WTC11 (cell line): Measurements from ENCODE around the gene IL34.

Source experiments
- ATF3 ChIP-seq: sonication (generic); formaldehyde crosslinking; conservative IDR thresholded peaks from 2 replicates; pipeline ENCODE4 v1.8.1; 2022; ENCODE audit warnings: mild to moderate bottlenecking, missing genetic modification reagents
- CTCF ChIP-seq: fragments of 200-600 bp; IDR thresholded peaks from 2 replicates; pipeline ENCODE4 v1.8.0; 2022; ENCODE audit warnings: antibody characterized with exemption
- FOXJ3 ChIP-seq: sonication (generic); formaldehyde crosslinking; IDR thresholded peaks from 2 replicates; pipeline ENCODE4 v1.9.0; 2021; ENCODE audit warnings: missing genetic modification reagents, mild to moderate bottlenecking, borderline replicate concordance
- KAT7 ChIP-seq: sonication (generic); formaldehyde crosslinking; IDR thresholded peaks from 2 replicates; pipeline ENCODE4 v1.8.1; 2023; ENCODE audit warnings: missing genetic modification reagents, mild to moderate bottlenecking, borderline replicate concordance
- NR3C1 ChIP-seq: sonication (generic); formaldehyde crosslinking; conservative IDR thresholded peaks from 2 replicates; pipeline ENCODE4 v1.8.1; 2023; ENCODE audit warnings: low read depth, mild to moderate bottlenecking, missing genetic modification reagents
- SOX15 ChIP-seq: fragments of 250-450 bp; sonication (Bioruptor Pico); IDR thresholded peaks from 2 replicates; pipeline ENCODE4 v1.9.0; 2021; ENCODE audit warnings: mild to moderate bottlenecking
- SP1 ChIP-seq: sonication (generic); formaldehyde crosslinking; conservative IDR thresholded peaks from 2 replicates; pipeline ENCODE4 v1.8.1; 2022; ENCODE audit warnings: missing genetic modification reagents
- TEAD4 ChIP-seq: sonication (generic); formaldehyde crosslinking; IDR thresholded peaks from 2 replicates; pipeline ENCODE4 v1.8.0; 2022; ENCODE audit warnings: mild to moderate bottlenecking, missing genetic modification reagents
- TP53 ChIP-seq: sonication (generic); formaldehyde crosslinking; IDR thresholded peaks from 2 replicates; pipeline ENCODE4 v1.8.1; 2023; ENCODE audit warnings: mild to moderate bottlenecking, missing genetic modification reagents
- USF2 ChIP-seq: sonication (generic); formaldehyde crosslinking; IDR thresholded peaks from 2 replicates; pipeline ENCODE4 v1.8.1; 2023; ENCODE audit warnings: mild to moderate bottlenecking, missing genetic modification reagents, moderate library complexity
- ZBTB21 ChIP-seq: sonication (generic); formaldehyde crosslinking; IDR thresholded peaks from 2 replicates; pipeline ENCODE4 v1.8.1; 2023; ENCODE audit warnings: mild to moderate bottlenecking, missing genetic modification reagents, borderline replicate concordance
- ZNF263 ChIP-seq: sonication (generic); formaldehyde crosslinking; IDR thresholded peaks from 2 replicates; pipeline ENCODE4 v1.8.1; 2022; ENCODE audit warnings: low read depth, mild to moderate bottlenecking, moderate library complexity, missing genetic modification reagents
- ZNF317 ChIP-seq: sonication (generic); formaldehyde crosslinking; IDR thresholded peaks from 2 replicates; pipeline ENCODE4 v1.8.1; 2023; ENCODE audit warnings: low read depth, mild to moderate bottlenecking, moderate library complexity, missing genetic modification reagents, borderline replicate concordance
- ZNF512 ChIP-seq: sonication (generic); formaldehyde crosslinking; IDR thresholded peaks from 2 replicates; pipeline ENCODE4 v1.8.1; 2022; ENCODE audit warnings: missing genetic modification reagents, borderline replicate concordance

- TF ChIP-seq CTCF: no peak
- no peak for TF ChIP-seq FOXJ3 (CRISPR knock-in tag)
- TF ChIP-seq ZNF263 (CRISPR knock-in tag): no peak
- TF ChIP-seq SOX15: no peak
- no peak for TF ChIP-seq SP1 (CRISPR knock-in tag)
- TF ChIP-seq ZNF512 (CRISPR knock-in tag): no peak
- TF ChIP-seq TP53 (CRISPR knock-in tag): no peak
- no peak for TF ChIP-seq KAT7 (CRISPR knock-in tag)
- TF ChIP-seq ZNF317 (CRISPR knock-in tag): no peak
- TF ChIP-seq USF2 (CRISPR knock-in tag): no peak
- TF ChIP-seq ATF3 (CRISPR knock-in tag): no peak
- TF ChIP-seq TEAD4: no peak
- TF ChIP-seq NR3C1 (CRISPR knock-in tag): no peak
- no peak for TF ChIP-seq ZBTB21 (CRISPR knock-in tag)
These were observed 56.3 kb downstream of the IL34 start for GRCh38 chr16:70702624-70703023.
